Breast epithelium (tissue), 3 donors: ENCODE data around the gene ENTPD3.

Source experiments
- POLR2A ChIP-seq: fragments of 450-650 bp; IDR thresholded peaks from one replicate; pipeline ENCODE4 v1.6.1; 2016; ENCODE audit warnings: antibody characterized with exemption, mild to moderate bottlenecking, moderate library complexity
- POLR2AphosphoS5 ChIP-seq, 3 donors: sonication (generic); formaldehyde crosslinking; IDR thresholded peaks; one replicate each; pipeline ENCODE4 v1.6.1; 2017; ENCODE audit warnings: antibody characterized with exemption in 3 of 3
- TF ChIP-seq, protein P1 (sequence below), 3 donors: fragments of 450-650 bp; IDR thresholded peaks; one replicate each; pipeline ENCODE4 v1.5.1; 2016 to 2017; ENCODE audit warnings: antibody characterized with exemption in 3 of 3, mild to moderate bottlenecking in 3 of 3, moderate library complexity in 3 of 3

GRCh38 chr3:40387895-40388254 lies 891 bp downstream of the ENTPD3 start:
- TF ChIP-seq, protein P1, sequence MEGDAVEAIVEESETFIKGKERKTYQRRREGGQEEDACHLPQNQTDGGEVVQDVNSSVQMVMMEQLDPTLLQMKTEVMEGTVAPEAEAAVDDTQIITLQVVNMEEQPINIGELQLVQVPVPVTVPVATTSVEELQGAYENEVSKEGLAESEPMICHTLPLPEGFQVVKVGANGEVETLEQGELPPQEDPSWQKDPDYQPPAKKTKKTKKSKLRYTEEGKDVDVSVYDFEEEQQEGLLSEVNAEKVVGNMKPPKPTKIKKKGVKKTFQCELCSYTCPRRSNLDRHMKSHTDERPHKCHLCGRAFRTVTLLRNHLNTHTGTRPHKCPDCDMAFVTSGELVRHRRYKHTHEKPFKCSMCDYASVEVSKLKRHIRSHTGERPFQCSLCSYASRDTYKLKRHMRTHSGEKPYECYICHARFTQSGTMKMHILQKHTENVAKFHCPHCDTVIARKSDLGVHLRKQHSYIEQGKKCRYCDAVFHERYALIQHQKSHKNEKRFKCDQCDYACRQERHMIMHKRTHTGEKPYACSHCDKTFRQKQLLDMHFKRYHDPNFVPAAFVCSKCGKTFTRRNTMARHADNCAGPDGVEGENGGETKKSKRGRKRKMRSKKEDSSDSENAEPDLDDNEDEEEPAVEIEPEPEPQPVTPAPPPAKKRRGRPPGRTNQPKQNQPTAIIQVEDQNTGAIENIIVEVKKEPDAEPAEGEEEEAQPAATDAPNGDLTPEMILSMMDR (IDR thresholded peaks at IDR 0.05), result no peak
- TF ChIP-seq POLR2AphosphoS5 (IDR thresholded peaks at IDR 0.05) (no peak), POLR2A (no peak)
